ENCODE data around the gene METTL8.

METTL8 gene

GRCh38 chr2:171330155-171330956, 103.4 kb downstream of the METTL8 start:
- no peak for DNase-seq (ENCODE audit: insufficient read length, low spot score)
- TF ChIP-seq CTCF (IDR thresholded peaks at IDR 0.05; ENCODE audit: insufficient read depth, missing control alignments): no peak
- FAIRE-seq: no peak

- TF ChIP-seq CTCF (IDR thresholded peaks at IDR 0.05; ENCODE audit: insufficient read depth, missing control alignments): no peak
- FAIRE-seq (peak; percentile 87), DNase-seq (ENCODE audit: insufficient read length, low spot score) (no peak)
These were observed 106.7 kb downstream of the METTL8 start for GRCh38 chr2:171327043-171327496.

GRCh38 chr2:171325886-171326585, 107.8 kb downstream of the METTL8 start:
- FAIRE-seq (no peak), DNase-seq (ENCODE audit: insufficient read length, low spot score) (no peak)
- TF ChIP-seq CTCF (IDR thresholded peaks at IDR 0.05; ENCODE audit: insufficient read depth, missing control alignments): no peak

- no peak for DNase-seq (ENCODE audit: insufficient read length, low spot score)
- no peak for TF ChIP-seq CTCF (IDR thresholded peaks at IDR 0.05; ENCODE audit: insufficient read depth, missing control alignments)
These were observed 109.7 kb downstream of the METTL8 start for GRCh38 chr2:171323971-171324528.

GRCh38 chr2:171322928-171323327, 110.9 kb downstream of the METTL8 start:
- TF ChIP-seq CTCF (IDR thresholded peaks at IDR 0.05; ENCODE audit: insufficient read depth, missing control alignments): no peak
- FAIRE-seq (no peak), DNase-seq (ENCODE audit: insufficient read length, low spot score) (no peak)

More at GRCh38 chr2:171323971-171324528, 109.7 kb downstream of the METTL8 start:
- no peak for FAIRE-seq

- TF ChIP-seq CTCF (IDR thresholded peaks at IDR 0.05; ENCODE audit: insufficient read depth, missing control alignments): no peak
- DNase-seq (ENCODE audit: insufficient read length, low spot score) (no peak), FAIRE-seq (no peak)
These were observed 113.1 kb downstream of the METTL8 start for GRCh38 chr2:171320731-171321130.
